ENCODE measurements around the gene NR2C2.

Gene NR2C2

DNA sequence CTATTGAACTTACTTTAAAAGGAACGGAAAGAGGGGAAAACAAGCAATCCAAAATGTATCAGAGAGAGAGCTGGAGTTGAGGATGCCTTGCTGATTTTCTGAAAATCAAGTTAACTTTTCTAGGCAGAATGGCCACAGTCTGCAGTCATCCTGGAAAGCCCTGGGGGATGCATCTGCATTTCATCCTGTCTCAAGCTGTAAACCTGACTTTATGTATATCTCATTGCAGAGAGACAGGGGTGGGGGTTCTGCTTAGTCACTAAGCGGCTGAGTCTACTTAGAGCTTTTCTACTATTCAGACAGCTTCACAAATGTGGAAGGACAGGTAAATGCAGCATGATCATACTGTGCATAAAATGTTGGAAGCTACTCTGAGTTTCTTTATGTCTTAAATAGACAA lies 76.3 kb downstream of the NR2C2 start:
- TF ChIP-seq POLR2AphosphoS5 (IDR thresholded peaks at IDR 0.05; ENCODE audit: low read depth, low read length) = no peak
- TF ChIP-seq FOXP2 (optimal IDR thresholded peaks at IDR 0.05; ENCODE audit: borderline replicate concordance, extremely low read depth, extremely low read length, insufficient read depth) = no peak
- TF ChIP-seq SIN3A (IDR thresholded peaks at IDR 0.05; ENCODE audit: borderline replicate concordance, insufficient read depth, low read length) = no peak
- TF ChIP-seq TAF1 (IDR thresholded peaks at IDR 0.05; ENCODE audit: borderline replicate concordance, insufficient read depth, low read length) = no peak
- no peak for TF ChIP-seq REST (IDR thresholded peaks at IDR 0.05; ENCODE audit: insufficient read depth in 1 of 2, low read depth in 2 of 2, low read length in 2 of 2)

- TF ChIP-seq SIN3A (IDR thresholded peaks at IDR 0.05; ENCODE audit: borderline replicate concordance, insufficient read depth, low read length) (no peak), FOXP2 (optimal IDR thresholded peaks at IDR 0.05; ENCODE audit: borderline replicate concordance, extremely low read depth, extremely low read length, insufficient read depth) (no peak), REST (IDR thresholded peaks at IDR 0.05; ENCODE audit: insufficient read depth in 1 of 2, low read depth in 2 of 2, low read length in 2 of 2) (no peak), TAF1 (IDR thresholded peaks at IDR 0.05; ENCODE audit: borderline replicate concordance, insufficient read depth, low read length) (no peak), POLR2AphosphoS5 (IDR thresholded peaks at IDR 0.05; ENCODE audit: low read depth, low read length) (no peak)
These were observed 82.2 kb downstream of the NR2C2 start for GRCh38 chr3:15029625-15030024.

GRCh38 chr3:15032650-15033049 lies 85.3 kb downstream of the NR2C2 start:
- TF ChIP-seq REST (IDR thresholded peaks at IDR 0.05; ENCODE audit: insufficient read depth in 1 of 2, low read depth in 2 of 2, low read length in 2 of 2) (no peak), POLR2AphosphoS5 (IDR thresholded peaks at IDR 0.05; ENCODE audit: low read depth, low read length) (no peak), FOXP2 (optimal IDR thresholded peaks at IDR 0.05; ENCODE audit: borderline replicate concordance, extremely low read depth, extremely low read length, insufficient read depth) (no peak), TAF1 (IDR thresholded peaks at IDR 0.05; ENCODE audit: borderline replicate concordance, insufficient read depth, low read length) (no peak), SIN3A (IDR thresholded peaks at IDR 0.05; ENCODE audit: borderline replicate concordance, insufficient read depth, low read length) (no peak)

DNA sequence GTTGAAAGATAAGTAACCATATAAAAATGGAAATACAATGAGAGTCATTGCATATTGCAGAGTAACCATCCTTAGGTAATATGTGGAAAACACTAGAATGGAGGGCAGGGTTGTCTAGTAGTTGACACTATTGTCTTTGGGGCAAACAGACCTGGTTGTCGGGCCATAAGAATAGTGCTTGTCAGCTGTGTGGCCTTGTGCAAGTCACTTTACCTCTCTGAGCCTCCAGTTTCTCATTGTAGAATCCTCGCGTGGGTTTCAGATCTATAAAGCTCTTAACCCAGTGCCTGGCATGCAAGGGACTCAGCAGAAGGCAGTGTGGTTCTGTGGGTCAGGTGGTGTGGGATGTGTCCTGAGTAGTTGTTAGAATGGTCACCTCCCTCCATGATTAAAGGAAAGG lies 85.7 kb downstream of the NR2C2 start:
- TF ChIP-seq TAF1 (IDR thresholded peaks at IDR 0.05; ENCODE audit: borderline replicate concordance, insufficient read depth, low read length) = no peak
- TF ChIP-seq REST (IDR thresholded peaks at IDR 0.05; ENCODE audit: insufficient read depth in 1 of 2, low read depth in 2 of 2, low read length in 2 of 2) = no peak
- TF ChIP-seq SIN3A (IDR thresholded peaks at IDR 0.05; ENCODE audit: borderline replicate concordance, insufficient read depth, low read length) = no peak
- TF ChIP-seq FOXP2 (optimal IDR thresholded peaks at IDR 0.05; ENCODE audit: borderline replicate concordance, extremely low read depth, extremely low read length, insufficient read depth) = no peak
- TF ChIP-seq POLR2AphosphoS5 (IDR thresholded peaks at IDR 0.05; ENCODE audit: low read depth, low read length) = no peak

- TF ChIP-seq POLR2AphosphoS5 (IDR thresholded peaks at IDR 0.05; ENCODE audit: low read depth, low read length) = no peak
- TF ChIP-seq REST (IDR thresholded peaks at IDR 0.05; ENCODE audit: insufficient read depth in 1 of 2, low read depth in 2 of 2, low read length in 2 of 2) = no peak
- TF ChIP-seq TAF1 (IDR thresholded peaks at IDR 0.05; ENCODE audit: borderline replicate concordance, insufficient read depth, low read length) = no peak
- TF ChIP-seq SIN3A (IDR thresholded peaks at IDR 0.05; ENCODE audit: borderline replicate concordance, insufficient read depth, low read length) = no peak
- no peak for TF ChIP-seq FOXP2 (optimal IDR thresholded peaks at IDR 0.05; ENCODE audit: borderline replicate concordance, extremely low read depth, extremely low read length, insufficient read depth)
These were observed 90.9 kb downstream of the NR2C2 start for GRCh38 chr3:15038306-15038705.
